GM18907 (cell line): ENCODE measurements around the gene CRACDL.

Experiments used
- ATAC-seq: cut with Tn5 transposase; IDR thresholded peaks from one replicate; pipeline ENCODE4 v1.9.1; 2021; ENCODE audit warnings: mild to moderate bottlenecking, moderate library complexity; ENCODE audit not compliant: unreplicated experiment

The CRACDL gene

GRCh38 chr2:98826856-98827255, 109.2 kb downstream of the CRACDL start:
- no peak for ATAC-seq

GRCh38 chr2:98825858-98826257, 110.2 kb downstream of the CRACDL start:
- no peak for ATAC-seq

DNA sequence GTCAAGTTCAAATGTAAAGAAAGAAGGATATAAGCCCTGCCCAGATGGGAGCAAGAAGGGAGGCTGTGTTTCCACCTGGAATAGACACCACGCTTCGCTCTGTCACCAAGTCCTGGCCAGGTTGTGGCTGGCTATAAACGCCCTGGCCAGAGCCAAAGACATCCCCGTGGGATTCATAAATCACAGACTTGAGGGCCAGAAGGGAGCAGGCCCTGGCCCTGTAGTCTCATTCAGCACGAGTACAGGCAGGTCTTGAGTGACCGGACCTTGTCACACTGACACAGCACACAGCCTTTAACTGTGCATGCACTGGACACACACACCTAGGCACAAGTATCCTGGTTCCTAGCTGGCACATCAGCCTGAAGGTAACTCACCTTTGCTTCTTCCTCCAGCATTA, 110.6 kb downstream of the CRACDL start:
- ATAC-seq: no peak

DNA sequence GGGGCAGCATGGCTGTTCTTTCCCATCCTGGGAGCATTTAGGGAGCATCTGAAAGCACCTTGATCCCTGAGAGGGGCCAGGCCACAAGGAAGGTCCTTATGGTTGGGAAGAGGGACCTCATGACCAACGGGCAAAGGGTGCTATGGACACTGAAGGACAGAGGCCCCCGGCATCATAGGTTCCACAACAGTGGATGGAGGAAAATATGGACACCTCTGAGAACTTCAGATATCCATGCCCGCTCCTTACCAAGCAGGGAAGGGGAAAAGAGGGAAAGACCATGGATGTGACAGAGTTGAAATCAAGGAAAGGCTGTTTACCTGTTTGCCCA, 111.0 kb downstream of the CRACDL start:
- no peak for ATAC-seq

DNA sequence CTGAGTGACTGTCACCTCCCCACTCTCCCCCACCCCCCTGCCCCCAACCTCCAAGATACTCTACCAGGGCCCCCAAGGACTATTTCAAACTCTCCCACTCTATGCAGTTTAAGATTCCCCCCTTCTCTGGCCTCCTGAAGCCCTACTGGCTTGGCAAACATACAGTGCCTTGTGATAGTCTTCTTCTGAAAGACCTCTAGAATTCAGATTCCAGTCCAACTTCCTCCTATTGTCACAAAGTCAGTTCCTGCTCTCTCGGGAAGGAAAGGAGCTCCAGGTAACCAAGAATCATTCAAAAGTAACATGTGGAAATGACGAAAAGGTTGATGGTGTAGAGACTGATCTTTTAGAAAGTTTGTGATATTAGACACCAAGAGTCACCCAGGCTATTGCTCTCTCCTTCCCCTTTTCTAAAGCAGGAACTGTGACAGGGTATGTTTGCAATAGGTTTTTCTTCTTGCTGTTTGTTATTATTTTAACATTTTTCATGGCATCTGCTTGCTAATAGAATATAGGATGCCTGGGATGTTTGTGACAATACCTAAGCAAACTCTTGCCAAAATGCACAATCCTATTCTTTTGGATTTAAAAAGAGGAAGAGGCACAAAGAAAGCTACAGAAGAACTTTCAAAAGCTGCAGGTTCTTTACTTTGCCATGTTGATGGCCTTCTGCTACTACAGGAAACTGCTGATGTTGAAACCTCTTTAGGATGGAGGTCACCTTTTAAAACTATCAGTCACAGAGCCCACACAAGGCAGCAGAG, 111.6 kb downstream of the CRACDL start:
- no peak for ATAC-seq

DNA sequence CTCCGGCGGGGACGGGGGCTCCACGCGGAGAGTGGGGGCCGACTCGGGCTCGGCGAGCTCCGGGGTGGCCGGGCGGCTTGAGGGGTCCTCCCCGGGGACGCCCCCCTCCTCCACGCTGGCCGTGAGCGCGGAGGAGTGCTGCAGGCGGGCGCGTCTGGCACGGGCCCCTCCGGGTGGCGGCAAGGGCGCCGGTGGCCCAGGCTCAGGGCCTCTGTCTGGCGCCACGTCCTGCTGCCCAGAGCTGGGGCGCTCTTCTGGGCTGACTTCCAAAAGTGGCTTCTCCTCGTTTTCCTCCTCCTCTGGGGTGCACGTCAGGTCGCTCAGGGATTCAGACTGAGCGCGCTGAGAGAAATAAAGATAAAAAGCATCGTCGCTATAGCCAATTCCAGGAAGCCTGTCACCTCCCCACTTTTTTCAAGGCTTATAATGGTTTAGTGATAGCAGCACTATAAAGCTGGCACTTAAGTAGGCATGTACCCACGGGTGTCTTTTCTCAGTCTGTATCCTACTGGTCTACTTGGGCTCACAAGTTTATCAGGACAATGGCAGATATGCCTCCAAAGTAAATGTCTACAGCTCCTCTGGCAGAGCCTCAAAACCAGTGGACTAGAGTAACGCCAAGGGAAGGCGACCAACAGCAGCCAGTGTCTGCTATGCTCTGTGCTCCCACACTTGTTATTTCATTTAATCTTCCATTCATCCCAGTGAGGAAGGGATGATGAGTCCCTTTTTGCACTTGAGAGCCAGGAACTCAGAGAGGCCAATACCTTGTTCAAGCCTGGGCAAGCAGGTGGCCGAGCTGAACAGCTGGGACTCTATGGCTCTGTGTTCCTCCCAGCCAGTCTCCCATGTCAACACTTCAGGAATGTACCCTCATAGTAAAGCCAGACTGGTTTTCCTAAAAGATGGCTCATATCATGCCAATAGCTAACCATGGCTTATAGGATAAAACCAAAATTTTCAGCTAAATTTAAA, 112.5 kb downstream of the CRACDL start:
- ATAC-seq: no peak

DNA sequence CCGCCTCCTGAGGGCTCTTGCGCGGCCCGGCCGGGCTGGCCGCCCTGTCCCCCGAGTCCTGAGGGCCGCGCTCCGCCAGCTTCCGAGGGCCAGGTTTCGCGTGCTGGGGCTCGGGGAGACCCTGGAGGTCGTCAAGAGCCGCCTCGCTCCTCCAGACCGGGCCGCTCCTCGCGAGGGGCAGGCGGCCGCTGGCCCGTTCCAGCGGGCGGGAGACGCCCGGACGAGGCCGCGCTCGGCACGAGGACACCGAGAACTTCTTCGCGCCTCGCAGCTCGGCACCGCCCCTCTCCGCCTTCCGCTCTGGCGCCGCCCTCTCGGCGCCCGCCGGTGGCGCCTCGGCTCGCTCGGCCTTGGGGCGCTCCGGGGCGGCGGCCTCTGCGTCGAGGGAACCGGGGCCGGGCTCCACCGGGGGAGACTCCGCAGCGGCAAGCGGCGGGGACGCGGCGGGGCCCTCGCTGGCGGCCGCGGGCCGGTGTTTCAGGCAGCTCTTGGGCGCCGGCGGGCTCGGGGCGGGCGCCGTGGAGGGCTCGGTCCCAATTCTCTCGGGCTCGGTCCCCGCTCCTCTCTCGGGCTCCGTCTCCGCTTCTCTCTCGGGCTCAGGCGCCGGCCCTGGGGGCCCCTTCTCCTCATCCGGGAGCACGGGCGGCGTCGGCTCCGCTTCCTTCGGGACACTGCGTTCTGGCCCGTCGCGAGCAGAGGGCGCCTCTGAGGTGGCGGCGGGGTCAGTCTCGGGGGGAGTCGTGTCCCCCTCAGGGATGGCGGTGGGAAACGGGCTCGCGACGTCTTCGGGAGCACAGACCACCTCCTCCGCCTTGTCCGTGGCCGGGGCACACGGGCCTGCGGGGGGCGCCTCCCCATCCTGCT, 113.5 kb downstream of the CRACDL start:
- ATAC-seq: no peak

- no peak for ATAC-seq
Observed at GRCh38 chr2:98821629-98822135, 114.3 kb downstream of the CRACDL start.

DNA sequence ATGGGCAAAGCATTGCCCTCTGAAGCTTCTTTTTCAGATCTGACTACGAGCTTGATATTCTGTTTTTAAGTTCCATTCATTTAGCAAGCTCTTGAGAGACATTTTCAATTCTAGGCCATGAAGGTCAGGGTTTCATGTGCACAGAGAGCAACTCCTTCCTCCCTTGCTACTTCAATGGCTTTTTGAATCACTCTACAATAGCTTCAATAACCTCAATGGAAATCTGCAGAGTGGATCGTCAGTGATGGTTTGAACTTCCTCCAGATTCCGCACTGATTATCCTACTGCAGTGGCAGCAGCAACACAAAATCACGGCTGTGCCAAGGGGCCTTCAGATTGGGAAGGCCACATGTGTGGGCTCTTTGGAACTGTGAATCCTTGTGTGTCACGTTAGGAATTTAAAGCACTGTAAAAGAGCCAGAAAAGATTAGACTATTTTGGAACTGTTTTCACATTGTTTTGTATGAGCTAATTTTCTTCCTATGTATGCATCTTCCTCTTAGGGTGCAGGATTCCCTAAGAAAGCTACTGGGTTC, 116.7 kb downstream of the CRACDL start:
- ATAC-seq: no peak

- ATAC-seq: no peak
Observed at GRCh38 chr2:98818164-98818563, 117.9 kb downstream of the CRACDL start.

- no peak for ATAC-seq
Observed at GRCh38 chr2:98816281-98816680, 119.7 kb downstream of the CRACDL start.

DNA sequence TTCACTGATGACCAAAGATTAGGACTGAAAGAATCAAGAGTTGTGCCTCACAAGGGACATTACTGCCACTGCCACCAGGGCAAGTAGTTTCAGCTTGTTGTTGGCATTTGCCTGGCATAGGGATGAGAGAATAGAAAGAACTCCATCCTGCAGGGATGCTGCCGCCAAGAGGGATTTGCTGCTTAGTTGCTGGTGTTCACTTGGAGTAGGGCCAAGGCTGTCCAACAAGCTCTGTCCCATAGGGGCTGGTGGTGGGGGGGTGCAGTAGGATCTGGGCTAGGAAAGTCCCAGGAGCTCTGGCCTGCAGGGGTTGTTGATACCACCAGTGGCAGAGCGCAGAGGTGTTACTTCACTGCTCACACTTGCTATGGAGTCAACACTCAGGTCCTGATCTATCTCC, 120.2 kb downstream of the CRACDL start:
- no peak for ATAC-seq

GRCh38 chr2:98811766-98812165, 124.3 kb downstream of the CRACDL start:
- no peak for ATAC-seq

DNA sequence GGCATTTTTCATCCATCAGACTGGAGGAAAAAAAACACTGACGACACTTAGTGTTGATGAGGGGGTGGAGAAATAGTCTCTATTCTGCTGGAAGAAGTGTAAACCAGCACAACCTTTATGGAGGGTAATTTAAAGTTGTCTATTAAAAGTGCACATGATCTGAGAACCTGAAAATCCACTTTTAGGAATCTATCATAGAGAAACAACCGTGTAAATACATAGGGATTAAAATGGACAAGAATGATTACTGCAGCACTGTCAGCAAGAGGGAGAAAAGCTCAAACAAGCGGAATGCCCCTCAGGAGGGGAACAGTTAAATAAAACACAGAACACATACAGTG, 125.5 kb downstream of the CRACDL start:
- no peak for ATAC-seq

GRCh38 chr2:98809878-98810587, 126.0 kb downstream of the CRACDL start:
- ATAC-seq: no peak

DNA sequence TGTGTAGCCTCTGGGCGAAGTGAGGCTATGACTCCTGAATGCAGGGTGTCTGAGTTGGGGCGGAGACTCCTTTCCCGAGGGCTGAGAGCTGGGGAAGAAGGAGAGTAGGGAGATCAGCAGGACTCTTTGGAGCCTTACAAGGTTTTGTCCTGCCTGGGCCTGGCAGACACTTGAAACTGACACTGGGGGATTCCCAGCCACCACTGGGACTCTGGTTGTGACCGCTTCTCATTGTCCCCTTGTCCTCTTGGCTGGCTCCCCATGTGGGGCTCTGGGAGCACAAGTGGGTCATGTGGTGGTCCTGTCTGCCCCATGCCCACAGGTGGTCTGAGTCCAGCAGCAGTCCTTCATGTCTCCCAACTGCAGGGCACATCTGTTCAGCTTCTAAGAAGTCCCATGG, 126.9 kb downstream of the CRACDL start:
- ATAC-seq: no peak

GRCh38 chr2:98808546-98808945, 127.5 kb downstream of the CRACDL start:
- ATAC-seq: no peak

GRCh38 chr2:98807929-98808328, 128.1 kb downstream of the CRACDL start:
- ATAC-seq: no peak

DNA sequence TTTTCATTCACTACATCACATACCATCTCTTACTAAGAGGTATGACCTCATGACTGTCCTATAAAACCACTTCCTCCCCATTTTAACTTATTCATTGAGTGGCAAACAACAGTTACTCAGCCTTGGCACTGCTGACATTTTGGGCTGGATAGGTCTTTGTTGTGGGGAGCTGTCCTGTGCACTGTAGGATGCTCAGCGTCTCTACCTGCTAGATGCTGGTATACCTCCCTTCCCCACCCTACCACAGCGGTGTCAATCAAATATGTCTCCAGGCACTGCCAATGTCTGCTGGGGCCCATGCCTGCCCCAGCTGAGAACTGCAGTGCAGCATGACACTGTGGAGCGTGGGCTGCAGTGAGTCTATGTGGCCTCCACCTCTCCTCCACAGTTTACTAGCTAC, 128.8 kb downstream of the CRACDL start:
- ATAC-seq: no peak

DNA sequence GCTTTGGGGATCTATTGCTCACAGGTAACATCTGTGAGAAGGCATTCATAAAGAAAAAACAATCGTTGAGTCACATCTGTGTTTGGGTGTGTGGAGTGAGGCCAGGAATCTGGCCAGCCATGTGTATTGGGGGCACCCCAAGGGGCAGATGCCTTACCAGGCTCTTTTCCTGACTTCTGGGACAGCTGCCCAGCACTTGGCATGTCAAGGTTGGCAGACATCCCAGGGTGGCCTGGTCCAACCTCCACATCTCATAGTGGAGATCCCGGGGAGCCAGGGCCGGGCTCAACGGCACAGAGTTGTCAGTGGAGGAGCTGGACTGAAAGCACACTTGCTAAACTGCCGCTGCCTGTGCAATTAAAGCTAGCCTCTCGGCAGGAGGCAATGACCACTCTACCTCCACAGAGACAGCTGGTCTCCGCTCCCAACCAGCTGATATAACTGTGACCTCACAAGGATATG, 129.8 kb downstream of the CRACDL start:
- no peak for ATAC-seq
